Body of pancreas (tissue), 4 donors: ENCODE measurements around the gene MYLIP. TPM values are rescaled to one million over a fixed set of nuclear protein-coding genes. Genes with fewer than 3 reads are reported as not detected.

Experiments
- ATAC-seq: fragments of 150-250 bp; one replicate; pipeline ENCODE4 v1.9.1; 2016
- DNase-seq, 4 donors: peaks; one replicate each; pipeline ENCODE4 v3.0.0-alpha.2; 2019
- H3K27ac ChIP-seq, 4 donors: fragments of 200-600 bp; sonication (generic); 1 replicate in 3 of 4; 2 replicates in 1 of 4; pipeline versions ENCODE4 v1.5.1 to v1.6.1; 2016 to 2019; ENCODE audit warnings: mild to moderate bottlenecking in 1 of 4, mixed read lengths in 1 of 4, moderate library complexity in 1 of 4
- H3K27me3 ChIP-seq, 2 donors: fragments of 200-600 bp; sonication (generic); one replicate each; pipeline ENCODE4 v1.6.0; 2016; ENCODE audit warnings: mild to moderate bottlenecking in 1 of 2
- H3K36me3 ChIP-seq, 2 donors: fragments of 200-600 bp; sonication (generic); replicated peaks in 1 of 2; 2 replicates each; pipeline ENCODE4 v1.5.1; 2016; ENCODE audit warnings: low read depth in 2 of 2; ENCODE audit not compliant: insufficient read depth in 1 of 2
- H3K4me1 ChIP-seq: fragments of 200-600 bp; sonication (generic); one replicate; pipeline ENCODE4 v1.6.0; 2016
- H3K4me3 ChIP-seq, 2 donors: fragments of 200-600 bp; sonication (generic); 1 replicate in 1 of 2; 2 replicates in 1 of 2; pipeline ENCODE4 v1.5.1; 2016 to 2019
- H3K9me3 ChIP-seq, 3 donors: fragments of 200-600 bp; sonication (generic); 1 replicate in 2 of 3; 2 replicates in 1 of 3; pipeline ENCODE4 v1.5.1; 2016
- POLR2A ChIP-seq, 3 donors: fragments of 450-650 bp; IDR thresholded peaks; one replicate each; pipeline ENCODE4 v1.6.1; 2016; ENCODE audit warnings: antibody characterized with exemption in 3 of 3, mild to moderate bottlenecking in 2 of 3
- WGBS, 2 donors: methylation state at CpG; one replicate each; pipeline ENCODE4 v1.1.5; 2017; 5-methylcytosine and 5-hydroxymethylcytosine counted together
- intact Hi-C: fragments of 100-400 bp; cut with DNase I; formaldehyde crosslinking; loops from one replicate; pipeline ENCODE4 v1.15.1; 2023
- total RNA-seq, 2 donors: library from RNA; depleted of rRNA; stranded (reverse); fragments of >200 nt; gene quantifications; one replicate each; pipeline ENCODE4 v1.1.0, GENCODE V29; 2016
- TF ChIP-seq, protein P1 (sequence below), 7 experiments: fragments of 450-650 bp in 4 of 7; fragments of 200-600 bp in 3 of 7; sonication (generic) in 3 of 7; IDR thresholded peaks; one replicate each; pipeline ENCODE4 v1.5.1; 2016 to 2019; ENCODE audit warnings: antibody characterized with exemption in 7 of 7

Gene MYLIP
- total RNA-seq, 2 donors from 2014 or later, result 13.2 to 28.7 TPM

DNA sequence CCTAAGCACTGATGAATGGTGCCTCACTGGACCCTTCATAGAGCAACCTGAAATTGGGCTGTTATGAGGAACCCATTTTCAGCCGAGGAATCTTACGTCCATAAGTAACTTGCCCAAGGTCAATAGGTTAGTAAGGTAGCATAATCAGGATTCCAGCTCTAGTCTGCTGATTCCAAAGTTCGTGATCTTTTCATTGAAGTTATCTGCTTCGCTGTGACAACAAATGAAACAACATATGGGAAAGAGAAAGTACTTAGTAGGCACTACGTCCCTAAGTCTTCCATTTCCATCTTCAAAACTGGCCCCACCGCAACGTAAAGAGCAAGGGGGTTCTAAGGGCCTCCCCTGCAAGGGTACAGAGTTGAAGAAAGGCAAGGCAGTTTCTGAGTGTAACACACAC lies 49.5 kb downstream of the MYLIP start:
- DNase-seq, result no peak
- Histone ChIP-seq H3K9me3 (no peaks in the 10 kb centered on the region), H3K27me3 (no peaks in the 10 kb centered on the region), H3K36me3 (no peaks in the 10 kb centered on the region), H3K27ac (no peak overlapping the region), H3K4me1 (peaks cover 14% of the 10 kb centered on the region), H3K4me3 (no peak overlapping the region)
- ATAC-seq, result no peak
- no peak for TF ChIP-seq POLR2A (IDR thresholded peaks at IDR 0.05)
- TF ChIP-seq, protein P1, sequence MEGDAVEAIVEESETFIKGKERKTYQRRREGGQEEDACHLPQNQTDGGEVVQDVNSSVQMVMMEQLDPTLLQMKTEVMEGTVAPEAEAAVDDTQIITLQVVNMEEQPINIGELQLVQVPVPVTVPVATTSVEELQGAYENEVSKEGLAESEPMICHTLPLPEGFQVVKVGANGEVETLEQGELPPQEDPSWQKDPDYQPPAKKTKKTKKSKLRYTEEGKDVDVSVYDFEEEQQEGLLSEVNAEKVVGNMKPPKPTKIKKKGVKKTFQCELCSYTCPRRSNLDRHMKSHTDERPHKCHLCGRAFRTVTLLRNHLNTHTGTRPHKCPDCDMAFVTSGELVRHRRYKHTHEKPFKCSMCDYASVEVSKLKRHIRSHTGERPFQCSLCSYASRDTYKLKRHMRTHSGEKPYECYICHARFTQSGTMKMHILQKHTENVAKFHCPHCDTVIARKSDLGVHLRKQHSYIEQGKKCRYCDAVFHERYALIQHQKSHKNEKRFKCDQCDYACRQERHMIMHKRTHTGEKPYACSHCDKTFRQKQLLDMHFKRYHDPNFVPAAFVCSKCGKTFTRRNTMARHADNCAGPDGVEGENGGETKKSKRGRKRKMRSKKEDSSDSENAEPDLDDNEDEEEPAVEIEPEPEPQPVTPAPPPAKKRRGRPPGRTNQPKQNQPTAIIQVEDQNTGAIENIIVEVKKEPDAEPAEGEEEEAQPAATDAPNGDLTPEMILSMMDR (IDR thresholded peaks at IDR 0.05), result no peak
- intact Hi-C loops, result no loop called here
- 76% methylated on average over 7 of the region's 7 CpGs for WGBS, 2 donors

DNA sequence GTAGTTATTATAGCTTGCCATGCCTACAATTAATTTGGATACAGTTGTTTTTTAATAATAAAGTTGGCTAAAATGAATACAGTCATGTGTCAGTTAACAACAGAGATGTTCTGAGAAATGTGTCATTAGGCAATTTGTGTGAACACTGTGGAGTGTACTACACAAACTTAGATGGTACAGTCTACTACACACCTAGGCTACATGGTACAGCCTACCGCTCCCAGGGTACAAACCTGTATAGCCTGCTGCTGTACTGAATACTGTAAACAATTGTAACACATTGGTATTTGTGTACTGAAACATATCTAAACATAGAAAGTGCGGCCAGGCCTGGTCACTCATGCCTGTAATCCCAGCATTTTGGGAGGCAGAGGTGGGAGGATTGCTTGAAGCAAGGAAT lies 50.2 kb downstream of the MYLIP start:
- no peaks in the 10 kb centered on the region for H3K9me3 ChIP-seq
- H3K4me1 ChIP-seq, result peaks cover 18% of the 10 kb centered on the region
- TF ChIP-seq, protein P1 (IDR thresholded peaks at IDR 0.05), result no peak
- TF ChIP-seq POLR2A (IDR thresholded peaks at IDR 0.05), result no peak
- no peak overlapping the region for H3K27ac ChIP-seq
- whole genome bisulfite sequencing, 2 donors, result 80 to 89% methylated on average over 2 of the region's 2 CpGs
- H3K36me3 ChIP-seq, result no peaks in the 10 kb centered on the region
- intact Hi-C loops, result no loop called here
- no peak for DNase-seq
- H3K27me3 ChIP-seq, result no peaks in the 10 kb centered on the region
- no peak for ATAC-seq
- H3K4me3 ChIP-seq, result no peak overlapping the region

DNA sequence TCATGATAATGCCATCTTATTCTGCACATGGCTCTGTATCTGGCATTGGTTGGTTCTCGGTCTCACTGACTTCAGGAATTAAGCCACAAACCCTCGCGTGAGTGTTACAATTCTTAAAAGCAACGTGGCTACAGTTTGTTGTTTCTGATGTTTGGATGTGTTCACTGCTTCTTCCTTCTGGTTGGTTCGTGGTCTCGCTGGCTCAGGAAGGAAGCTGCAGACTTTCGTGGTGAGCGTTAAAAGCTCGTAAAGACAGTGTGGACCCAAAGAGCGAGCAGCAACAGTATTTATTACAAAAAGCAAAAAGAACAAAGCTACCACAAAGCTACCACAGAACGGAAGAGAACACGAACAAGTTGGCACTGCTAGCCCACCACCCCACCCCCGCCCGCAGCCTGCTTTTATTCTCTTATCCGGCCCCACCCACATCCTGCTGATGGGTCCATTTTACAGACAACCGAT lies 51.1 kb downstream of the MYLIP start:
- WGBS, 2 donors, result 74 to 84% methylated on average over 16 of the region's 16 CpGs
- Histone ChIP-seq H3K27me3 (no peaks in the 10 kb centered on the region), H3K36me3 (no peaks in the 10 kb centered on the region), H3K4me3 (no peak overlapping the region), H3K27ac (no peak overlapping the region), H3K9me3 (no peaks in the 10 kb centered on the region), H3K4me1 (peaks cover 10% of the 10 kb centered on the region)
- TF ChIP-seq, protein P1 (IDR thresholded peaks at IDR 0.05), result no peak
- TF ChIP-seq POLR2A (IDR thresholded peaks at IDR 0.05), result no peak
- no peak for DNase-seq
- no peak for ATAC-seq
- intact Hi-C loops, result no loop called here

DNA sequence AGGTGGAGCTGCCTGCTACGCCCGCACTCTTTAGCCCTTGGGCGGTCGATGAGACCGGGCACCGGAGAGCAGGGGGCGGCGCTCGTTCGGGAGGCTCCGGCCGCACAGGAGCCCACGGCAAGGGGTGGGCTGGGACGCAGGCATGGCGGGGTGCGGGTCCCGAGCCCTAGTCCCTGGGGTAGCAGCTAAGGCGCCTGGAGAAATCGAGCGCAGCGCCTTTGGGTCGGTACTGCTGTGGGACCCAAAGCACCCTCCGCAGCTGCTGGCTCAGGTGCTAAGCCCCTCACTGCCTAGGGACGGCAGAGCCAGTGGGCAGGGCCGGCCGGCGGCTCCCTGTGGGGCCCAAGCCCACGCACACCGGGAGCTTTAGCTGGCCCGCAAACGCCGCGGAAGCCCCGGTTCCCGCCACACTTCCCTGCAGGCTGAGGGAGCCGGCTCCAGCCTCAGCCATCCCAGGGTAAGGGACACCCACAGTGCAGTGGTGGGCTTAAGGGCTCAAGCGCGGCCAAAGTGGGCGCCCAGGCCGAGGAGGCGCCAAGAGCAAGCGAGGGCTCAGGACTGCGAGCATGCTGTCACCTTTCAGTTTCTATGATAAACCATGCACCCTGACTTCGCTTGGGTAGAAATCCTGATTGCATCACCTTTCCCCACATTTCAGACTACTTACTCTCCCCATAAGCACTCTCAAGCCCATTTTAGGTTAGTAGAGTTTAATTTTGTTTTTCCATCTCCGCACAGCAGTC lies 52.0 kb downstream of the MYLIP start:
- ATAC-seq, result peak; percentile 30
- WGBS, 2 donors, result 65 to 82% methylated on average over 13 to 20 of the region's 45 CpGs
- Histone ChIP-seq H3K4me1 (peaks cover 10% of the 10 kb centered on the region), H3K4me3 (no peak overlapping the region), H3K27me3 (no peaks in the 10 kb centered on the region), H3K27ac (peak overlapping the region in 2 of 4 donors; percentile 5 to 15), H3K9me3 (no peaks in the 10 kb centered on the region), H3K36me3 (no peaks in the 10 kb centered on the region)
- no peak for DNase-seq
- intact Hi-C loops, result no loop called here
- TF ChIP-seq, protein P1 (IDR thresholded peaks at IDR 0.05), result no peak
- TF ChIP-seq POLR2A (IDR thresholded peaks at IDR 0.05), result no peak
